Measurements from ENCODE around the gene PPM1E.

GRCh38 chr17:58917228-58917627 is 161.6 kb downstream of the PPM1E start:
- TF ChIP-seq CTCF (IDR thresholded peaks at IDR 0.05), result no peak
- TF ChIP-seq POLR2A (IDR thresholded peaks at IDR 0.05), result no peak

Data from body of pancreas (tissue), 4 donors.